Lung (tissue), 12 donors: ENCODE results near the gene SLC30A3. TPM values are rescaled to one million over a fixed set of nuclear protein-coding genes. Genes with fewer than 3 reads are reported as not detected.

Experiments
- ATAC-seq: fragments of 200-7000 bp; cut with Tn5 transposase; one replicate; pipeline ENCODE4 v1.9.1; 2020; ENCODE audit warnings: moderate number of reproducible peaks; ENCODE audit not compliant: insufficient read depth, low FRiP score
- DNase-seq, 3 donors: peaks; one replicate each; pipeline ENCODE4 v3.0.0-alpha.2; 2013 to 2017
- H3K27ac ChIP-seq, 2 donors: one replicate each; pipeline ENCODE4 v1.5.1; 2013; ENCODE audit warnings: mild to moderate bottlenecking in 2 of 2, moderate library complexity in 2 of 2, control low read depth in 1 of 2, inconsistent platforms in 1 of 2, low read depth in 1 of 2, low read length in 1 of 2
- H3K27me3 ChIP-seq, 3 donors: one replicate each; pipeline ENCODE4 v1.5.1; 2013; ENCODE audit warnings: low read length in 2 of 3; ENCODE audit not compliant: control insufficient read depth in 3 of 3, insufficient read depth in 3 of 3
- H3K36me3 ChIP-seq, 4 donors: one replicate each; pipeline ENCODE4 v1.5.1; 2013; ENCODE audit warnings: low read length in 4 of 4, mild to moderate bottlenecking in 1 of 4, moderate library complexity in 1 of 4; ENCODE audit not compliant: control insufficient read depth in 4 of 4, insufficient read depth in 4 of 4
- H3K4me1 ChIP-seq, 5 donors: one replicate each; pipeline ENCODE4 v1.5.1; 2013; ENCODE audit warnings: low read length in 5 of 5, mild to moderate bottlenecking in 2 of 5, moderate library complexity in 1 of 5; ENCODE audit not compliant: control insufficient read depth in 5 of 5, insufficient read depth in 5 of 5
- H3K4me3 ChIP-seq: one replicate; pipeline ENCODE4 v1.5.1; 2013; ENCODE audit warnings: mild to moderate bottlenecking, control low read depth, moderate library complexity
- H3K9ac ChIP-seq, 2 donors: one replicate each; pipeline ENCODE4 v1.5.1; 2013; ENCODE audit warnings: low read length in 2 of 2, control low read depth in 1 of 2; ENCODE audit not compliant: insufficient read depth in 1 of 2
- H3K9me3 ChIP-seq, 4 donors: one replicate each; pipeline ENCODE4 v1.5.1; 2013; ENCODE audit warnings: low read length in 3 of 4, mild to moderate bottlenecking in 1 of 4, moderate library complexity in 1 of 4; ENCODE audit not compliant: control insufficient read depth in 4 of 4, insufficient read depth in 3 of 4
- WGBS, 2 donors: extraction: QIAGEN DNeasy Blood & Tissue Kit; methylation state at CpG; one replicate each; pipeline ENCODE4 v1.1.7; 2013; 5-methylcytosine and 5-hydroxymethylcytosine counted together
- polyA plus RNA-seq, 2 donors: library from polyadenylated mRNA; stranded (reverse); fragments of 200-250 nt; gene quantifications; one replicate each; pipeline ENCODE4 v1.2.1, GENCODE V29; 2013
- total RNA-seq, 2 donors: library from RNA; depleted of rRNA in 1 of 2; stranded (reverse); fragments of >200 nt in 1 of 2; gene quantifications; one replicate each; pipeline ENCODE4 v1.2.1, GENCODE V29; 2014 to 2021
- TF ChIP-seq, protein P1 (sequence below): IDR thresholded peaks from 2 replicates; pipeline ENCODE4 v1.5.1; 2012; ENCODE audit warnings: mild to moderate bottlenecking; ENCODE audit errors: control extremely low read depth, extremely low read depth
- donor health status: control.
- donor health status: control.
- donor health status: Bipolar disorder and iron deficiency.
- donor health status: healthy.
- donor health status: DM: yes; HTN: yes; CAD: no.

SLC30A3 gene
- total and polyA plus RNA-seq, 4 donors, result 0.11 to 0.77 (median 0.34) TPM

DNA sequence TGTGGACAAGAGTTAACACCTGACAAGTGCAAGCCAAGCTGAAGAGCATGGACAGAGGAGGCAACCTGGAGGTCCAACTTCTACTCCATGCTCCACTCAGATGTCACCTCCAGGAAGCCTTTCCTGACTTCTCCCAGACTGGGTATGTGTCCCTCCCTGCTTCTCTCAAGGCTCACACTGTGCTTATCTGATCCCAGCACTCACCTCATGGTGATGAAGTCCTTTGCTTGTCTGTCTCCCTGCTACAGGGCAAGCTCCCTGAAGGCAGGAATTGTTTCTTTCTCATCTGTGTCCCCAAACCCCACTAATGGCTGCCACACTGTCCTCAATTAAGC lies 2.7 kb upstream of the SLC30A3 start:
- H3K4me3 ChIP-seq, result no peak overlapping the region
- TF ChIP-seq, protein P1, sequence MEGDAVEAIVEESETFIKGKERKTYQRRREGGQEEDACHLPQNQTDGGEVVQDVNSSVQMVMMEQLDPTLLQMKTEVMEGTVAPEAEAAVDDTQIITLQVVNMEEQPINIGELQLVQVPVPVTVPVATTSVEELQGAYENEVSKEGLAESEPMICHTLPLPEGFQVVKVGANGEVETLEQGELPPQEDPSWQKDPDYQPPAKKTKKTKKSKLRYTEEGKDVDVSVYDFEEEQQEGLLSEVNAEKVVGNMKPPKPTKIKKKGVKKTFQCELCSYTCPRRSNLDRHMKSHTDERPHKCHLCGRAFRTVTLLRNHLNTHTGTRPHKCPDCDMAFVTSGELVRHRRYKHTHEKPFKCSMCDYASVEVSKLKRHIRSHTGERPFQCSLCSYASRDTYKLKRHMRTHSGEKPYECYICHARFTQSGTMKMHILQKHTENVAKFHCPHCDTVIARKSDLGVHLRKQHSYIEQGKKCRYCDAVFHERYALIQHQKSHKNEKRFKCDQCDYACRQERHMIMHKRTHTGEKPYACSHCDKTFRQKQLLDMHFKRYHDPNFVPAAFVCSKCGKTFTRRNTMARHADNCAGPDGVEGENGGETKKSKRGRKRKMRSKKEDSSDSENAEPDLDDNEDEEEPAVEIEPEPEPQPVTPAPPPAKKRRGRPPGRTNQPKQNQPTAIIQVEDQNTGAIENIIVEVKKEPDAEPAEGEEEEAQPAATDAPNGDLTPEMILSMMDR, result no peak
- no peaks in the 10 kb centered on the region for H3K36me3 ChIP-seq
- ATAC-seq (no peak), DNase-seq (no peak)
- peaks cover 0 to 2% (median 0%) of the 10 kb centered on the region in 4 donors for H3K9me3 ChIP-seq
- H3K9ac ChIP-seq, result no peak overlapping the region
- peaks cover 0 to 19% (median 4%) of the 10 kb centered on the region in 5 donors for H3K4me1 ChIP-seq
- H3K27ac ChIP-seq, result no peak overlapping the region
- H3K27me3 ChIP-seq, result peaks cover 0 to 64% (median 49%) of the 10 kb centered on the region in 3 donors

DNA sequence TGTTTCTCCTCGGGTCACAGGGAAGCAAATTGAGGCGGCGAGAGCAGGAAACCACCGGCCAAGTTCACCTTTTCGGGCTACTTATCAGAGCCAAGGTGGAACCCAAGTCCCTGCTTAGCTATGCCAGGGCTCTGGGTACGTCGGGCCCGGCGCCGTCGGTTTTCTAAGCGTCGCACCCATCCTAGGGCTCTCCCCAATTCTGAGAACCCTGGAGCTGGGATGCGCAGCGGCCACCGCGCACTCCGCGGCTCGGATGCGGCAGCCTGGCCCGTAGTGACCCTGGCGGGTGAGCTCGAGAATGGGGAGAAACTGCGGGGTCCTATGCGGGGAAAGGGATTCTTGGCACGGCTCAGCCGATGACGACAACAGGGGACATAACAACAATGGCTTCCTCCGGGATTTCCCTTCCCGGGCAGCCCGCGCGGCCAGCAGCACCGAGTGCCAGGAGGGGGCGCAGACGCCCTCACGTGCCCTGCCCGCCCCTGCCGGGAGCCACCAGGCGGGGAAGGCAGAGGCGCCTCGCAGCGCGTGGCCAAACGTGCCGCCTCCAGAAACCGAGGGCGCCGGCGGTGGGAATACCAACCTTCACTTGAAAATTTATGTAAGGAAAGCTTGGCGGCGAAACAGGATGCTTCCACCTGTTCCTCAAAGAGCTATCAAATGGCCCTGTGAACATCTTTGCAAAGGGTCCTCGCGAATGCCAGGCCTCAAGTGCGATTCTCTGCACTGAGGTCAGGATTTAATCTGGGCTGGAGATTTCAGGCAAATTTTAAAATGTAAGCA lies 2.1 kb upstream of the SLC30A3 start:
- H3K27me3 ChIP-seq, result peaks cover 0 to 65% (median 51%) of the 10 kb centered on the region in 3 donors
- ATAC-seq, result peak; percentile 37

DNA sequence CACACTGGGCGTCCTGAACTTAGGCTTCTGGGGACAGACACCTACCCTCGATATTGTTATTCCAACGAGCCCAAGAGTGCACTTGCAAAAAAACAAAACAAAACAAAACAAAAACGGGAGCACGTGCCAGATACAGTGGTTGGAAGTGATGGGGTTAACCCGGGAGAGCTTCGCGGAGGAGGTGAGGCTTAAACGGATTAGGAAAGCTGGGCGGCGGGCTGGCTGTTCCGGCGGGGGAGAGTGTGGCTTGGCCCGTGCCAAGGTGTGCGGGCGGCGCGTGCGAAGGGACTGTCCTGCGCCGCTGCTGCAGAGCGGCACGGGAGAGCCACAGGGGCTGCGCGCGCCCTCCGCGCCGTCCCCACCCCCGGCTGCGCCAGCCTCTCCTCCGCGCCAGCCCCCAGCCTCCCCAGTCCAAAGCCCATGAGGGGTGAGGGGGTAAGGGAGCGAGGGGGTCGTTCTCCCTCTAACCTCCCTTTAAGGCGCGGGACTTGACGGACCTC lies 1.5 kb upstream of the SLC30A3 start:
- Histone ChIP-seq H3K9me3 (peaks cover 0 to 2% (median 0%) of the 10 kb centered on the region in 4 donors), H3K36me3 (no peaks in the 10 kb centered on the region), H3K27ac (peak overlapping the region in 1 of 2 donors; percentile 21), H3K4me3 (no peak overlapping the region), H3K27me3 (peaks cover 0 to 68% (median 56%) of the 10 kb centered on the region in 3 donors), H3K4me1 (peaks cover 0 to 19% (median 4%) of the 10 kb centered on the region in 5 donors), H3K9ac (no peak overlapping the region)
- ATAC-seq (no peak), DNase-seq (no peak)
- TF ChIP-seq, protein P1, result no peak
- WGBS, 2 donors, result 0 to 2% methylated on average over 33 to 38 of the region's 38 CpGs

More for the DNA sequence above, 2.1 kb upstream of the SLC30A3 start:
- peaks cover 0 to 2% (median 0%) of the 10 kb centered on the region in 4 donors for H3K9me3 ChIP-seq
- H3K9ac ChIP-seq, result no peak overlapping the region
- peak; percentile 63 to 77 (median 69) for DNase-seq
- no peaks in the 10 kb centered on the region for H3K36me3 ChIP-seq
- TF ChIP-seq, protein P1, result peak; percentile 48
- H3K27ac ChIP-seq, result peak overlapping the region in 1 of 2 donors; percentile 21
- 4 to 5% methylated on average over 56 of the region's 56 CpGs for WGBS, 2 donors
- H3K4me3 ChIP-seq, result no peak overlapping the region
- peaks cover 0 to 19% (median 4%) of the 10 kb centered on the region in 5 donors for H3K4me1 ChIP-seq
